DMS153 treated with DMSO at 0.1 percent for 48 hours (cell line): Measurements from ENCODE around the gene ALKBH6.

Source experiments
- DNase-seq: peaks from one replicate; lab custom pipeline; 2025; ENCODE audit not compliant: unreplicated experiment; lab: John Stamatoyannopoulos, UW

Gene ALKBH6

GRCh38 chr19:35960432-35960972, 53.5 kb downstream of the ALKBH6 start:
- DNase-seq, result no peak

GRCh38 chr19:35959968-35960320, 54.1 kb downstream of the ALKBH6 start:
- no peak for DNase-seq
